Hepatocyte (in vitro differentiated cells): Measurements from ENCODE around the gene TMPRSS11F. TPM values are rescaled to one million over a fixed set of nuclear protein-coding genes. Genes with fewer than 3 reads are reported as not detected.

Source experiments
- DNase-seq: peaks from one replicate; pipeline ENCODE4 v3.0.0-alpha.2; 2016; ENCODE audit warnings: low spot score
- H2AFZ ChIP-seq: fragments of 200-600 bp; sonication (generic); 2 replicates; pipeline ENCODE4 v1.6.0; 2016; ENCODE audit warnings: antibody characterized with exemption, mild to moderate bottlenecking
- H3K27ac ChIP-seq: fragments of 200-600 bp; sonication (generic); 2 replicates; pipeline ENCODE4 v1.5.1; 2016; ENCODE audit warnings: mild to moderate bottlenecking
- H3K27me3 ChIP-seq: fragments of 200-600 bp; sonication (generic); 2 replicates; pipeline ENCODE4 v1.6.1; 2016
- H3K36me3 ChIP-seq: fragments of 200-600 bp; sonication (generic); replicated peaks from 2 replicates; pipeline ENCODE4 v1.5.1; 2016; ENCODE audit warnings: low read depth; ENCODE audit not compliant: insufficient read depth
- H3K4me1 ChIP-seq: fragments of 200-600 bp; sonication (generic); 2 replicates; pipeline ENCODE4 v1.5.1; 2016; ENCODE audit warnings: mild to moderate bottlenecking, moderate library complexity; ENCODE audit not compliant: insufficient read depth
- H3K4me2 ChIP-seq: fragments of 200-600 bp; sonication (generic); 2 replicates; pipeline ENCODE4 v1.6.0; 2016
- H3K4me3 ChIP-seq: fragments of 200-600 bp; sonication (generic); 2 replicates; pipeline ENCODE4 v1.5.1; 2016; ENCODE audit warnings: mild to moderate bottlenecking
- H3K79me2 ChIP-seq: fragments of 200-600 bp; sonication (generic); 2 replicates; pipeline ENCODE4 v1.6.0; 2017; ENCODE audit warnings: mild to moderate bottlenecking
- H3K9me2 ChIP-seq: fragments of 200-600 bp; sonication (generic); replicated peaks from 2 replicates; pipeline ENCODE4 v1.6.0; 2017; ENCODE audit warnings: mild to moderate bottlenecking; ENCODE audit not compliant: insufficient read depth
- H3K9me3 ChIP-seq: fragments of 200-600 bp; sonication (generic); 2 replicates; pipeline ENCODE4 v1.5.1; 2016; ENCODE audit warnings: low read depth, mild to moderate bottlenecking
- H4K20me1 ChIP-seq: fragments of 200-600 bp; sonication (generic); 2 replicates; pipeline ENCODE4 v1.6.0; 2016; ENCODE audit warnings: mild to moderate bottlenecking; ENCODE audit not compliant: insufficient read depth, poor library complexity, severe bottlenecking
- CTCF ChIP-seq: fragments of 200-600 bp; sonication (generic); IDR thresholded peaks from 2 replicates; pipeline ENCODE4 v1.5.1; 2016; ENCODE audit warnings: antibody characterized with exemption, mild to moderate bottlenecking; ENCODE audit not compliant: poor library complexity
- EZH2 ChIP-seq: fragments of 200-600 bp; sonication (generic); IDR thresholded peaks from 2 replicates; pipeline ENCODE4 v1.6.1; 2016; ENCODE audit warnings: antibody characterized with exemption, mild to moderate bottlenecking, borderline replicate concordance
- EZH2phosphoT487 ChIP-seq: fragments of 200-600 bp; sonication (generic); IDR thresholded peaks from one replicate; pipeline ENCODE4 v1.6.1; 2018; ENCODE audit warnings: antibody characterized with exemption, mild to moderate bottlenecking, low read depth, moderate library complexity; ENCODE audit not compliant: unreplicated experiment, severe bottlenecking
- WGBS: methylation state at CpG from one replicate; pipeline ENCODE4 v1.1.6; 2016; ENCODE audit warnings: low lambda C conversion rate; ENCODE audit errors: missing lambda C conversion rate; 5-methylcytosine and 5-hydroxymethylcytosine counted together
- polyA plus RNA-seq: library from polyadenylated mRNA; unstranded; fragments of >200 nt; fragmentation: Nextera tagmentation; extraction: Ambion mirVana; gene quantifications from 2 replicates; pipeline ENCODE4 v1.2.1, GENCODE V29; 2016
- total RNA-seq: library from RNA; depleted of rRNA; stranded (reverse); fragments of >200 nt; gene quantifications from 2 replicates; pipeline ENCODE4 v1.2.3, GENCODE V29; 2014

The TMPRSS11F gene
- total and polyA plus RNA-seq, 2 experiments from 2014 or later = 0.07 TPM; not detected in 1

- Histone ChIP-seq H3K79me2 (no peaks in the 10 kb centered on the region), H3K4me1 (no peaks in the 10 kb centered on the region), H3K27ac (no peak overlapping the region), H3K4me3 (no peak overlapping the region), H2AFZ (no peak overlapping the region), H3K9me2 (no peaks in the 10 kb centered on the region), H4K20me1 (no peaks in the 10 kb centered on the region), H3K4me2 (no peak overlapping the region), H3K9me3 (no peaks in the 10 kb centered on the region), H3K36me3 (no peaks in the 10 kb centered on the region), H3K27me3 (no peaks in the 10 kb centered on the region)
- TF ChIP-seq EZH2phosphoT487 = no peak
- TF ChIP-seq EZH2 = no peak
- no peak for TF ChIP-seq CTCF
- DNase-seq = no peak
Measured at GRCh38 chr4:68119921-68120320, 9.7 kb downstream of the TMPRSS11F start.

GRCh38 chr4:68110441-68110840, 19.2 kb downstream of the TMPRSS11F start:
- Histone ChIP-seq H3K4me2 (no peak overlapping the region), H3K4me1 (no peaks in the 10 kb centered on the region), H3K36me3 (no peaks in the 10 kb centered on the region), H4K20me1 (no peaks in the 10 kb centered on the region), H3K27me3 (no peaks in the 10 kb centered on the region), H2AFZ (no peak overlapping the region), H3K4me3 (no peak overlapping the region), H3K79me2 (no peaks in the 10 kb centered on the region), H3K27ac (no peak overlapping the region), H3K9me2 (no peaks in the 10 kb centered on the region), H3K9me3 (no peaks in the 10 kb centered on the region)
- TF ChIP-seq EZH2 = no peak
- TF ChIP-seq EZH2phosphoT487 = no peak
- TF ChIP-seq CTCF = no peak
- no peak for DNase-seq
- 91% methylated on average over 1 of the region's 1 CpG for WGBS

GRCh38 chr4:68109868-68110267, 19.8 kb downstream of the TMPRSS11F start:
- Histone ChIP-seq H3K4me3 (no peak overlapping the region), H3K27me3 (no peaks in the 10 kb centered on the region), H3K9me3 (no peaks in the 10 kb centered on the region), H3K9me2 (no peaks in the 10 kb centered on the region), H4K20me1 (no peaks in the 10 kb centered on the region), H3K79me2 (no peaks in the 10 kb centered on the region), H3K36me3 (no peaks in the 10 kb centered on the region), H2AFZ (no peak overlapping the region), H3K27ac (no peak overlapping the region), H3K4me2 (no peak overlapping the region), H3K4me1 (no peaks in the 10 kb centered on the region)
- TF ChIP-seq CTCF = no peak
- no peak for TF ChIP-seq EZH2
- TF ChIP-seq EZH2phosphoT487 = no peak
- DNase-seq = no peak
- 39% methylated on average over 1 of the region's 1 CpG for WGBS

- no peaks in the 10 kb centered on the region for H3K4me1 ChIP-seq
- H3K4me3 ChIP-seq = no peak overlapping the region
- H3K27me3 ChIP-seq = no peaks in the 10 kb centered on the region
- H4K20me1 ChIP-seq = no peaks in the 10 kb centered on the region
- no peaks in the 10 kb centered on the region for H3K79me2 ChIP-seq
- no peak for DNase-seq
- 56% methylated on average over 1 of the region's 1 CpG for WGBS
- no peaks in the 10 kb centered on the region for H3K36me3 ChIP-seq
- H2AFZ ChIP-seq = no peak overlapping the region
- H3K9me2 ChIP-seq = no peaks in the 10 kb centered on the region
- TF ChIP-seq EZH2phosphoT487 = no peak
- TF ChIP-seq EZH2 = no peak
- H3K9me3 ChIP-seq = no peaks in the 10 kb centered on the region
- no peak overlapping the region for H3K27ac ChIP-seq
- no peak overlapping the region for H3K4me2 ChIP-seq
Measured at GRCh38 chr4:68082758-68083157, 46.9 kb downstream of the TMPRSS11F start.
